SH-SY5Y (cell line): Measurements from ENCODE around the gene LARP6.

ENCODE experiments used
- GATA2 ChIP-seq: IDR thresholded peaks from 2 replicates; pipeline ENCODE4 v1.6.1; 2011; ENCODE audit warnings: mild to moderate bottlenecking, low read depth, low read length
- GATA3 ChIP-seq: IDR thresholded peaks from 2 replicates; pipeline ENCODE4 v1.6.1; 2011; ENCODE audit warnings: low read depth, mild to moderate bottlenecking, low read length, moderate library complexity

DNA sequence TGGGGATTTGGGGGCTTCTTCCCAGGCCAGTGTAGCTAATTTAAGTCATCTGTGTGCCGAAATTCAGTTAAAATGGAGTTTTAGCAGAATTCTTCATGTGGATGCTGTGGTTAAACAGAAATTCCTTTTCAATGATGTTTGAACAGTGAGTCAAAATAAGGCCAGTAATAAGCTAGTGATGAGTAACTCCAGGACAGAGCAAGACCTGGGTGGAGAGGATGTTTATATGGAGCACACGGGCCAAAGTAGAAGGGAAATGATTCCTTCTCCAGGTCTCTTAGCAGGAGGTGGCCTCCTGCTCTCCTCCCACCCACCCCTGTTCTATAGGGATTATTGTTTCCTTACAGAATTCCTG, 58.7 kb downstream of the LARP6 start:
- TF ChIP-seq GATA2: no peak
- no peak for TF ChIP-seq GATA3
